HepG2 (cell line): Measurements from ENCODE around the gene C1R. TPM values are rescaled to one million over a fixed set of nuclear protein-coding genes. Genes with fewer than 3 reads are reported as not detected.
A peak's percentile ranks its signal among the peaks of the same experiment; 100 is the strongest.

Experiments
- ATAC-seq: fragments of 200-7000 bp; cut with Tn5 transposase; 3 replicates; pipeline ENCODE4 v1.9.1; 2020; ENCODE audit warnings: mild to moderate bottlenecking, moderate library complexity
- BruUV-seq: library from RNA; stranded (reverse); fragments of 400-500 nt; replicated peaks from 2 replicates; lab custom pipeline; 2021; lab: Mats Ljungman, UMichigan
- CTCF ChIA-PET: fragments of 300-600 bp; formaldehyde crosslinking; extraction: SDS; loops from one replicate; lab custom pipeline; 2021; ENCODE audit warnings: low total read pairs, inconsistent platforms, low intra/inter-chr PET ratio; lab: Yijun Ruan, JAX
- POLR2A ChIA-PET: fragments of 350-600 bp; sonication (Branson Sonifier 250); formaldehyde crosslinking; loops from one replicate; lab custom pipeline; 2020; ENCODE audit warnings: antibody characterized with exemption, inconsistent platforms; lab: Yijun Ruan, JAX
- DNase-seq: peaks from one replicate; pipeline ENCODE4 v3.0.0-alpha.2; 2015; ENCODE audit warnings: low spot score
- FAIRE-seq: peaks from 3 replicates; lab custom pipeline; 2011; peaks lifted over from hg19 to GRCh38; lab: Jason Lieb, UNC
- H2AFZ ChIP-seq: one replicate; pipeline ENCODE4 v1.6.1; 2011; ENCODE audit warnings: low read length, inconsistent platforms
- H3K27ac ChIP-seq: fragments of 300-600 bp; 3 replicates; pipeline ENCODE4 v1.8.0; 2011; ENCODE audit warnings: mixed run types, mild to moderate bottlenecking, mixed read lengths, low read length, inconsistent platforms; ENCODE audit not compliant: insufficient read depth; ENCODE audit errors: extremely low read length
- H3K27me3 ChIP-seq, 2 experiments: fragments of 200-600 bp in 1 of 2; 2 replicates in 1 of 2; 3 replicates in 1 of 2; pipeline versions ENCODE4 v1.6.0 to v1.8.0; 2011; ENCODE audit warnings: low read length in 2 of 2, mild to moderate bottlenecking in 2 of 2, moderate library complexity in 2 of 2, inconsistent platforms in 1 of 2; ENCODE audit not compliant: insufficient read depth in 2 of 2, control insufficient read depth in 1 of 2
- H3K36me3 ChIP-seq, 2 experiments: fragments of 200-600 bp in 1 of 2; replicated peaks in 1 of 2; 2 replicates in 1 of 2; 3 replicates in 1 of 2; pipeline versions ENCODE4 v1.5.1 to v1.8.0; 2011; ENCODE audit warnings: low read length in 2 of 2, inconsistent platforms in 1 of 2; ENCODE audit not compliant: insufficient read depth in 2 of 2, control insufficient read depth in 1 of 2
- H3K4me1 ChIP-seq: 2 replicates; pipeline ENCODE4 v1.5.1; 2012; ENCODE audit warnings: low read length, inconsistent platforms; ENCODE audit not compliant: insufficient read depth
- H3K4me2 ChIP-seq: 2 replicates; pipeline ENCODE4 v1.6.0; 2011; ENCODE audit warnings: low read depth, low read length, inconsistent platforms
- H3K4me3 ChIP-seq, 3 experiments: fragments of 200-600 bp in 1 of 3; sonication (generic), shearing (Covaris generic) in 1 of 3; replicated peaks in 1 of 3; 2 replicates each; pipeline ENCODE4 v1.5.1; 2011 to 2016; ENCODE audit warnings: low read length in 3 of 3, inconsistent platforms in 2 of 3, low read depth in 2 of 3, mild to moderate bottlenecking in 2 of 3, control low read depth in 1 of 3, mixed read lengths in 1 of 3; ENCODE audit not compliant: insufficient read depth in 1 of 3
- H3K79me2 ChIP-seq: one replicate; pipeline ENCODE4 v1.6.1; 2011; ENCODE audit warnings: low read length, inconsistent platforms; ENCODE audit not compliant: insufficient read depth
- H3K9ac ChIP-seq: 2 replicates; pipeline ENCODE4 v1.6.0; 2011; ENCODE audit warnings: mild to moderate bottlenecking, low read depth, low read length, inconsistent platforms; ENCODE audit not compliant: insufficient read depth
- H3K9me3 ChIP-seq: 2 replicates; pipeline ENCODE4 v1.5.1; 2012; ENCODE audit warnings: mild to moderate bottlenecking, low read length
- H4K20me1 ChIP-seq: 2 replicates; pipeline ENCODE4 v1.6.0; 2011; ENCODE audit warnings: inconsistent platforms, mild to moderate bottlenecking, low read length, moderate library complexity; ENCODE audit not compliant: insufficient read depth
- CERS6 ChIP-seq: sonication (generic); formaldehyde crosslinking; IDR thresholded peaks from 2 replicates; pipeline ENCODE4 v1.5.0; 2020; ENCODE audit warnings: missing genetic modification reagents
- EP300 ChIP-seq, 3 experiments: sonication (generic) in 1 of 3; formaldehyde crosslinking in 1 of 3; IDR thresholded peaks; 2 replicates each; pipeline versions ENCODE4 v1.5.1 to v1.6.1; 2011 to 2020; ENCODE audit warnings: low read depth in 2 of 3, low read length in 2 of 3, borderline replicate concordance in 1 of 3, improper control_type of control experiment in 1 of 3, mild to moderate bottlenecking in 1 of 3, missing genetic modification reagents in 1 of 3, moderate library complexity in 1 of 3
- FOXP1 ChIP-seq, 2 experiments: fragments of 450-650 bp in 1 of 2; IDR thresholded peaks; 2 replicates each; pipeline ENCODE4 v1.6.1; 2017 to 2018; ENCODE audit warnings: antibody characterized with exemption in 1 of 2
- IRX3 ChIP-seq: sonication (generic); formaldehyde crosslinking; IDR thresholded peaks from 2 replicates; pipeline ENCODE4 v1.8.1; 2023; ENCODE audit warnings: mild to moderate bottlenecking, low read depth, missing genetic modification reagents, borderline replicate concordance
- ZMYM3 ChIP-seq: sonication (generic); formaldehyde crosslinking; IDR thresholded peaks from 2 replicates; pipeline ENCODE4 v1.5.1; 2020; ENCODE audit warnings: mild to moderate bottlenecking, missing genetic modification reagents
- ZNF44 ChIP-seq: sonication (generic); formaldehyde crosslinking; IDR thresholded peaks from 2 replicates; pipeline ENCODE4 v1.5.1; 2020; ENCODE audit warnings: mild to moderate bottlenecking, missing genetic modification reagents
- ZNF713 ChIP-seq: sonication (generic); formaldehyde crosslinking; IDR thresholded peaks from 2 replicates; pipeline ENCODE4 v1.4.0; 2020; ENCODE audit warnings: mild to moderate bottlenecking, missing genetic modification reagents
- WGBS: methylation state at CpG from one replicate; pipeline ENCODE4 v1.1.6; 2017; ENCODE audit warnings: low lambda C conversion rate; 5-methylcytosine and 5-hydroxymethylcytosine counted together
- in situ Hi-C: cut with HindIII; loops from 2 replicates; pipeline ENCODE4 v1.10.0; 2017; ENCODE audit warnings: low pct_unique_long_range_greater_than_20kb; ENCODE audit not compliant: extremely low pct_ligation_motif_present
- intact Hi-C: fragments of 100-400 bp; cut with micrococcal nuclease; formaldehyde crosslinking; loops from one replicate; pipeline ENCODE4 v1.10.0; 2022; ENCODE audit not compliant: unreplicated experiment
- polyA plus RNA-seq, 8 experiments: library from polyadenylated mRNA; depleted of rRNA in 3 of 8; stranded (reverse) in 7 of 8; unstranded in 1 of 8; fragments of >200 nt; fragmentation: Illumina TruSeq in 4 of 8; extraction: Trizol in 4 of 8; gene quantifications; 2 replicates each; pipeline versions ENCODE4 v1.2.1 to v1.2.3, GENCODE V29; 2011 to 2016; ENCODE audit warnings: low read depth in 4 of 8, missing spikeins in 1 of 8, mixed read lengths in 1 of 8; ENCODE audit not compliant: insufficient read depth in 1 of 8
- total RNA-seq, 5 experiments: library from RNA; depleted of rRNA; stranded (reverse); fragments of >200 nt; fragmentation: Illumina TruSeq; extraction: Trizol; gene quantifications; 2 replicates each; pipeline ENCODE4 v1.2.3, GENCODE V29; 2016; ENCODE audit warnings: low read depth in 1 of 5

C1R gene
- total and polyA plus RNA-seq, 2 of the 13 experiments (the other 11 are each of a cell fraction or from before 2014, with no cell fraction given) = 3.5 to 6.5 TPM

- 0 out of 4 replicates have a peak, but pooled peaks of 1 of the 2 experiments have one; percentile 39 for TF ChIP-seq EP300 (IDR thresholded peaks at IDR 0.05; ENCODE audit: low read depth in 2 of 2, low read length in 2 of 2)
- no peak for TF ChIP-seq EP300 (CRISPR knock-in tag; IDR thresholded peaks at IDR 0.05; ENCODE audit: borderline replicate concordance)
- TF ChIP-seq CERS6 (CRISPR knock-in tag) = no peak
- TF ChIP-seq IRX3 (CRISPR knock-in tag) = no peak
- peak; percentile 45; the same call in 1 of the 2 replicates for TF ChIP-seq ZMYM3 (CRISPR knock-in tag)
- no peak for TF ChIP-seq FOXP1 (IDR thresholded peaks at IDR 0.05)
- peak; percentile 62; the same call in 1 of the 2 replicates for TF ChIP-seq FOXP1 (CRISPR knock-in tag; IDR thresholded peaks at IDR 0.05)
These were observed 32.5 kb downstream of the C1R start (continued) for GRCh38 chr12:7059780-7060179.

GRCh38 chr12:7058850-7059395 lies 33.3 kb downstream of the C1R start:
- WGBS = 63% methylated on average over 9 of the region's 9 CpGs
- TF ChIP-seq ZNF44 = peak; percentile 96
- no peak for TF ChIP-seq ZNF713
- Histone ChIP-seq H3K9ac (no peak overlapping the region), H3K4me1 (peaks cover 64% of the 10 kb centered on the region), H3K4me3 (no peak overlapping the region), H3K4me2 (no peak overlapping the region), H3K27me3 (no peaks in the 10 kb centered on the region), H3K79me2 (no peaks in the 10 kb centered on the region), H3K36me3 (no peaks in the 10 kb centered on the region), H3K9me3 (no peaks in the 10 kb centered on the region), H2AFZ (no peak overlapping the region), H4K20me1 (no peaks in the 10 kb centered on the region), H3K27ac (no peak overlapping the region)
- ChIA-PET POLR2A (interaction anchor here (0.9 to 3.0 kb wide), 8 partner anchors 10 to 115 kb away, joined by 3 to 45 read pairs (median 7); partner anchors contain the start of genes C12orf57, C1RL, LPCAT3 and RNU7-1), CTCF (interaction anchor here (2.1 to 3.3 kb wide), 2 partner anchors 50 to 86 kb away, joined by 5 to 16 read pairs; partner anchors contain the start of gene C1RL)
- FAIRE-seq = no peak
- DNase-seq = no peak
- in situ Hi-C loops = loop anchor here (5.0 kb wide), 1 partner anchor 33 kb away; the partner anchor contains the start of gene C1R
- intact Hi-C loops = no loop called here
- no peak for ATAC-seq
- BruUV-seq = no TSS peak
